ENCODE results near the gene HNRNPLL. TPM values are rescaled to one million over a fixed set of nuclear protein-coding genes. Genes with fewer than 3 reads are reported as not detected.

HNRNPLL gene
- total RNA-seq, 4 donors from 2014 or later = 35.6 to 100 (median 55.4) TPM

DNA sequence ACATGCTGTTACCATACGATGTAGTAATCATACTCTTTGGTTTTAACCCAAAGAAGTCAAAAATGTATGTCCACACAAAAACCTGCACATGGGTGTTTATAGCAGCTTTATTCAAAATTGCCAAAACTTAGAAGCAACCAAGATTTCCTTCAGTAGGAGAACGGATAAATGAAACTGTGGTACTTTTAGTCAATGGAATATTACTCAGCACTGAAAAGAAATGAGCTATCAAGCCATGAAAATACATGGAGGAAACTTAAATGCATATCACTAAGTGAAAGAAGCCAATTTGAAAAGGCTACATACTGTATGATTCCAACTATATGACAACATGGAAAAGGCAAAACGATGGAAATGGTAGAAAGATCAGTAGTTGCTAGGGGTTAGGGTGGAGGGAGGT lies 86.6 kb downstream of the HNRNPLL start:
- H3K36me3 ChIP-seq = no peaks in the 10 kb centered on the region
- H3K9me3 ChIP-seq = no peaks in the 10 kb centered on the region
- no peak for DNase-seq
- intact Hi-C loops (cut with DNase I; ENCODE audit: low total_unique reads) = no loop called here
- H3K27me3 ChIP-seq = no peaks in the 10 kb centered on the region
- no peaks in the 10 kb centered on the region for H3K4me1 ChIP-seq
- no peak for TF ChIP-seq POLR2A (IDR thresholded peaks at IDR 0.05)
- TF ChIP-seq, protein P1, sequence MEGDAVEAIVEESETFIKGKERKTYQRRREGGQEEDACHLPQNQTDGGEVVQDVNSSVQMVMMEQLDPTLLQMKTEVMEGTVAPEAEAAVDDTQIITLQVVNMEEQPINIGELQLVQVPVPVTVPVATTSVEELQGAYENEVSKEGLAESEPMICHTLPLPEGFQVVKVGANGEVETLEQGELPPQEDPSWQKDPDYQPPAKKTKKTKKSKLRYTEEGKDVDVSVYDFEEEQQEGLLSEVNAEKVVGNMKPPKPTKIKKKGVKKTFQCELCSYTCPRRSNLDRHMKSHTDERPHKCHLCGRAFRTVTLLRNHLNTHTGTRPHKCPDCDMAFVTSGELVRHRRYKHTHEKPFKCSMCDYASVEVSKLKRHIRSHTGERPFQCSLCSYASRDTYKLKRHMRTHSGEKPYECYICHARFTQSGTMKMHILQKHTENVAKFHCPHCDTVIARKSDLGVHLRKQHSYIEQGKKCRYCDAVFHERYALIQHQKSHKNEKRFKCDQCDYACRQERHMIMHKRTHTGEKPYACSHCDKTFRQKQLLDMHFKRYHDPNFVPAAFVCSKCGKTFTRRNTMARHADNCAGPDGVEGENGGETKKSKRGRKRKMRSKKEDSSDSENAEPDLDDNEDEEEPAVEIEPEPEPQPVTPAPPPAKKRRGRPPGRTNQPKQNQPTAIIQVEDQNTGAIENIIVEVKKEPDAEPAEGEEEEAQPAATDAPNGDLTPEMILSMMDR (IDR thresholded peaks at IDR 0.05) = no peak
- peak overlapping the region; percentile 87 to 88 for H3K27ac ChIP-seq
- H3K4me3 ChIP-seq = peak overlapping the region; percentile 32 to 35

DNA sequence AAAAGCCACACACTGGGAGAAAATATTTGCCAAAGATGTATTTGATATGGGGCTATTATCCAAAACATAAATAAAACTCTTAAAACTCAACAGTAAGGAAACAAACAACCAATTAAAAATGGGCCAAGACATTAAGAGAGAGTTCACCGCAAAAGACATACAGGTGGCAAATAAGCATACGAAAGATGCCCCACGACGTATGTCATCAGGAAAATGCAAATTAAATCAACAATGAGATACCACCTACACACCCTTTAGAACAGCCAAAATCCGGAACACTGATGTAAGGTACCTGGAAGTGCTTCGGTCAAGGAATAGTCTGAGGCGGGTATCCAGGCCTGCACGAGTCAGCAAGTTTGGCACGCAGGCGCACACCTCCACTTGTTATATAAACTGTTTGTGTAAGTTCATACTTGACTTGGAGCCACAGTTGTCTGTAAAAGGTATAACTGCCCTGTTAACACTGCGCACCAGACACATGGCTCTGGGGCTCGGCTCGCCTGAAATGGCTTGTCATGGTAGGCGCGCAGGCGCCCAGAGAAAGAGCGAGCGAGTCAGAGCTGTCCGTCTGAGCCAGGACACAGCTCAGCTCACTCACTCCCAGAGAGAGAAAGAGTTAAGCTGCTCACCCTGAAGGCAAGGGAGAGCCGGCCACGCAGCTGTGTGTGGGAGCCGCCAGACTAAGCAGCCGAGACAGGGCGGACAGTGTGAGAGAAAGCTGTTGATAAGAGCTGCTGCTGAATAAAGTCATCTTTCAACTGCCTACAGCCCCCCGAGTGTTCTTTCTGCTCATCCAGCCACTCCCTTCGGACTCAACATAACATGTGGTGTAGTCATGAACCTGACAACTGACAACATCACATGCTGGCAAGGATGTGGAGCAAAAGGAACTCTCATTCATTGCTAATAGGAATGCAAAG lies 87.3 kb downstream of the HNRNPLL start:
- TF ChIP-seq, protein P1 (IDR thresholded peaks at IDR 0.05) = no peak
- peak in 1 of 2 donors; percentile 54 for TF ChIP-seq POLR2A (IDR thresholded peaks at IDR 0.05)
- intact Hi-C loops (cut with DNase I; ENCODE audit: low total_unique reads) = no loop called here
- Histone ChIP-seq H3K9me3 (no peaks in the 10 kb centered on the region), H3K27ac (peak overlapping the region; percentile 87 to 88), H3K27me3 (no peaks in the 10 kb centered on the region), H3K4me1 (no peaks in the 10 kb centered on the region), H3K36me3 (no peaks in the 10 kb centered on the region), H3K4me3 (peak overlapping the region; percentile 32 to 35)
- peak; percentile 89 to 94 for DNase-seq

DNA sequence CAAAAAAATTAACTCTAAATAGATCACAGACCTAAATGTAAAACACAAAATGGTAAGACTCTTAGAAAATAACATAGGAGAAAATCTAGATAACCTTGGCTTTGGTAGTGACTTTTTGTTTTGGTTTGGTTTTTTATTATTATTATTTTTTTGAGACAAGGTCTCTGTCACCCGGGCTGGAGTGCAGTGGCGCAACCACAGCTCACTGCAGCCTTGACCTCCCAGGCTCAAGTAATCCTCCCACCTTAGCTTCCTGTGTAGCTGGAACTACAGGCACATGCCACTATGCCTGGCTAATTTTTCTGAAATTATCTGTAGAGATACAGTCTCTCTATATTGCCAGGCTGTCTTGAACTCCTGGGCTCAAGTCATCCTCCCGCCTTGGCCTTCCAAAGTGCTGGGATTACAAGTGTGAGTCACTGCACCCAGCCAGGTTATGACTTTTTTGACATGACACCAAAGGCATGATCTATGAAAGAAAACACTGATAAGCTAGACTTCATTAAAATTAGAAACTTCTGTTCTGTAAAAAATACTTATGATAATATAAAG lies 88.0 kb downstream of the HNRNPLL start:
- no peaks in the 10 kb centered on the region for H3K4me1 ChIP-seq
- peak in 1 of 2 donors; percentile 47 for DNase-seq
- H3K36me3 ChIP-seq = no peaks in the 10 kb centered on the region
- H3K27ac ChIP-seq = peak overlapping the region; percentile 87 to 88
- no peaks in the 10 kb centered on the region for H3K9me3 ChIP-seq
- H3K27me3 ChIP-seq = no peaks in the 10 kb centered on the region
- intact Hi-C loops (cut with DNase I; ENCODE audit: low total_unique reads) = no loop called here
- peak overlapping the region; percentile 32 to 35 for H3K4me3 ChIP-seq
- TF ChIP-seq, protein P1 (IDR thresholded peaks at IDR 0.05) = no peak
- no peak for TF ChIP-seq POLR2A (IDR thresholded peaks at IDR 0.05)

DNA sequence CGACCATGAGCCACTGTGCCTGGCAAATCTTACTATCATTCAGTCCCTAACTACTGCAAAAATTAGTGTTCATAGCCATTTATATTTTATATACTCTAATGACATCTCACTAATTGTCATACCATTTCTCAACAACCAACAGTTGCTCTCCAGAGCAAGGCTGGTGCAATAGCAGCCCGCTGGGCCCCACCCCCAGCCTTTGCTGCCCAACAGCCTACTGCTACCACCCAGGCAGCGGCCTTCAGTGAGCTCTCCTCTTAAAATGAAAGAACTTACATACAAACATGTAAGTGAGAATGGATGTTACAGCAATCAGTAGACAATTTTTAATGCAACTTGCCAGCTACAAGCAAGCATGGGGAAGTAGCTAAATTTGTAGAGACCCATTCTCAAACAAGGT lies 90.5 kb downstream of the HNRNPLL start:
- no peaks in the 10 kb centered on the region for H3K27me3 ChIP-seq
- no peaks in the 10 kb centered on the region for H3K9me3 ChIP-seq
- peaks cover 7 to 10% of the 10 kb centered on the region in 2 donors for H3K4me1 ChIP-seq
- H3K27ac ChIP-seq = peak overlapping the region; percentile 87 to 88
- intact Hi-C loops (cut with DNase I; ENCODE audit: low total_unique reads) = no loop called here
- no peak for DNase-seq
- no peak for TF ChIP-seq POLR2A (IDR thresholded peaks at IDR 0.05)
- TF ChIP-seq, protein P1 (IDR thresholded peaks at IDR 0.05) = no peak
- no peaks in the 10 kb centered on the region for H3K36me3 ChIP-seq
- H3K4me3 ChIP-seq = no peak overlapping the region

Other genes with a start within 250 kb of the HNRNPLL start
- gene ATL2, start 225.7 kb downstream of the HNRNPLL start, total RNA-seq = 100 to 1,000 TPM in 3 of 4 donors, 10 to 100 TPM in 1; 90.9 to 404 (median 140) TPM
- gene GALM, start 63.2 kb upstream of the HNRNPLL start, total RNA-seq = 100 to 1,000 TPM in 1 of 4 donors, 10 to 100 TPM in 1, 1 to 10 TPM in 2; 6.2 to 104 (median 14.8) TPM
- gene SRSF7, start 148.4 kb upstream of the HNRNPLL start, total RNA-seq = 100 to 1,000 TPM in 3 of 4 donors, 10 to 100 TPM in 1; 94.4 to 163 (median 128) TPM
- gene GEMIN6, start 175.3 kb upstream of the HNRNPLL start, total RNA-seq = 10 to 100 TPM in 1 of 4 donors, 1 to 10 TPM in 3; 1.8 to 11.9 (median 5.4) TPM

Data from uterus (tissue), 4 donors.